Fibroblast of villous mesenchyme (primary cell): ENCODE results near the gene BTBD17. TPM values are rescaled to one million over a fixed set of nuclear protein-coding genes. Genes with fewer than 3 reads are reported as not detected.

ENCODE experiments used
- DNase-seq: peaks from one replicate; pipeline ENCODE4 v3.0.0-alpha.2; 2010; ENCODE audit warnings: low read depth
- H3K4me3 ChIP-seq: 2 replicates; pipeline ENCODE4 v1.5.1; 2011; ENCODE audit warnings: low read depth, mild to moderate bottlenecking, low read length
- CTCF ChIP-seq: IDR thresholded peaks from 2 replicates; pipeline ENCODE4 v1.5.1; 2012; ENCODE audit warnings: low read depth, mild to moderate bottlenecking, low read length; ENCODE audit not compliant: insufficient read depth
- total RNA-seq: library from RNA; depleted of rRNA; stranded (reverse); fragments of >200 nt; gene quantifications from 2 replicates; pipeline ENCODE4 v1.2.3, GENCODE V29; 2012

Gene BTBD17
- total RNA-seq, 1 donor: not detected

- H3K4me3 ChIP-seq: no peak overlapping the region
- TF ChIP-seq CTCF: no peak
- DNase-seq: no peak
These were observed 8.1 kb downstream of the BTBD17 start for GRCh38 chr17:74353446-74354060.

- no peak overlapping the region for H3K4me3 ChIP-seq
- no peak for DNase-seq
- no peak for TF ChIP-seq CTCF
These were observed 10.0 kb downstream of the BTBD17 start for GRCh38 chr17:74351552-74352210.

- no peak for DNase-seq
- H3K4me3 ChIP-seq: no peak overlapping the region
- no peak for TF ChIP-seq CTCF
These were observed 11.2 kb downstream of the BTBD17 start for GRCh38 chr17:74350486-74350885.

GRCh38 chr17:74349120-74349519 lies 12.5 kb downstream of the BTBD17 start:
- TF ChIP-seq CTCF: no peak
- H3K4me3 ChIP-seq: no peak overlapping the region
- DNase-seq: no peak

GRCh38 chr17:74347646-74348045 lies 14.0 kb downstream of the BTBD17 start:
- no peak for DNase-seq
- no peak overlapping the region for H3K4me3 ChIP-seq
- no peak for TF ChIP-seq CTCF

- no peak for DNase-seq
- no peak overlapping the region for H3K4me3 ChIP-seq
- no peak for TF ChIP-seq CTCF
These were observed 16.0 kb downstream of the BTBD17 start for GRCh38 chr17:74345433-74346241.
